Measurements from ENCODE around the gene MUC13. TPM values are rescaled to one million over a fixed set of nuclear protein-coding genes. Genes with fewer than 3 reads are reported as not detected.

The MUC13 gene
- total and polyA plus RNA-seq, 4 donors = 0.43 to 6.6 (median 0.49) TPM; not detected in 1

- Histone ChIP-seq H3K36me3 (ENCODE audit: control insufficient read depth in 4 of 4, insufficient read depth in 4 of 4, low read length in 4 of 4) (peaks cover 8 to 16% (median 11%) of the 10 kb centered on the region in 4 donors), H3K27me3 (ENCODE audit: control insufficient read depth in 3 of 3, insufficient read depth in 3 of 3, low read length in 2 of 3) (no peaks in the 10 kb centered on the region), H3K4me3 (no peak overlapping the region), H3K9me3 (ENCODE audit: control insufficient read depth in 4 of 4, insufficient read depth in 3 of 4, low read length in 3 of 4) (no peaks in the 10 kb centered on the region), H3K4me1 (ENCODE audit: control insufficient read depth in 5 of 5, insufficient read depth in 5 of 5, low read length in 5 of 5) (peaks cover 0 to 3% (median 0%) of the 10 kb centered on the region in 5 donors), H3K9ac (ENCODE audit: insufficient read depth in 1 of 2, low read length in 2 of 2) (no peak overlapping the region), H3K27ac (ENCODE audit: low read depth in 1 of 2, low read length in 1 of 2) (no peak overlapping the region)
- WGBS, 2 donors = 89 to 94% methylated on average over 6 of the region's 6 CpGs
- no peak for ATAC-seq (ENCODE audit: insufficient read depth, low FRiP score)
- TF ChIP-seq, protein P1, sequence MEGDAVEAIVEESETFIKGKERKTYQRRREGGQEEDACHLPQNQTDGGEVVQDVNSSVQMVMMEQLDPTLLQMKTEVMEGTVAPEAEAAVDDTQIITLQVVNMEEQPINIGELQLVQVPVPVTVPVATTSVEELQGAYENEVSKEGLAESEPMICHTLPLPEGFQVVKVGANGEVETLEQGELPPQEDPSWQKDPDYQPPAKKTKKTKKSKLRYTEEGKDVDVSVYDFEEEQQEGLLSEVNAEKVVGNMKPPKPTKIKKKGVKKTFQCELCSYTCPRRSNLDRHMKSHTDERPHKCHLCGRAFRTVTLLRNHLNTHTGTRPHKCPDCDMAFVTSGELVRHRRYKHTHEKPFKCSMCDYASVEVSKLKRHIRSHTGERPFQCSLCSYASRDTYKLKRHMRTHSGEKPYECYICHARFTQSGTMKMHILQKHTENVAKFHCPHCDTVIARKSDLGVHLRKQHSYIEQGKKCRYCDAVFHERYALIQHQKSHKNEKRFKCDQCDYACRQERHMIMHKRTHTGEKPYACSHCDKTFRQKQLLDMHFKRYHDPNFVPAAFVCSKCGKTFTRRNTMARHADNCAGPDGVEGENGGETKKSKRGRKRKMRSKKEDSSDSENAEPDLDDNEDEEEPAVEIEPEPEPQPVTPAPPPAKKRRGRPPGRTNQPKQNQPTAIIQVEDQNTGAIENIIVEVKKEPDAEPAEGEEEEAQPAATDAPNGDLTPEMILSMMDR (IDR thresholded peaks at IDR 0.05; ENCODE audit: control extremely low read depth, extremely low read depth) = no peak
- DNase-seq = no peak
Observed at GRCh38 chr3:124976383-124976782, 41.8 kb upstream of the MUC13 start.

GRCh38 chr3:124974691-124975090 lies 40.1 kb upstream of the MUC13 start:
- no peak for DNase-seq
- WGBS, 2 donors = 92 to 99% methylated on average over 2 of the region's 2 CpGs
- Histone ChIP-seq H3K27ac (ENCODE audit: low read depth in 1 of 2, low read length in 1 of 2) (no peak overlapping the region), H3K4me1 (ENCODE audit: control insufficient read depth in 5 of 5, insufficient read depth in 5 of 5, low read length in 5 of 5) (peaks cover 0 to 2% (median 0%) of the 10 kb centered on the region in 5 donors), H3K27me3 (ENCODE audit: control insufficient read depth in 3 of 3, insufficient read depth in 3 of 3, low read length in 2 of 3) (no peaks in the 10 kb centered on the region), H3K9me3 (ENCODE audit: control insufficient read depth in 4 of 4, insufficient read depth in 3 of 4, low read length in 3 of 4) (no peaks in the 10 kb centered on the region), H3K4me3 (no peak overlapping the region), H3K9ac (ENCODE audit: insufficient read depth in 1 of 2, low read length in 2 of 2) (no peak overlapping the region), H3K36me3 (ENCODE audit: control insufficient read depth in 4 of 4, insufficient read depth in 4 of 4, low read length in 4 of 4) (peaks cover 11 to 23% (median 14%) of the 10 kb centered on the region in 4 donors)
- no peak for ATAC-seq (ENCODE audit: insufficient read depth, low FRiP score)
- TF ChIP-seq, protein P1 (IDR thresholded peaks at IDR 0.05; ENCODE audit: control extremely low read depth, extremely low read depth) = no peak

DNA sequence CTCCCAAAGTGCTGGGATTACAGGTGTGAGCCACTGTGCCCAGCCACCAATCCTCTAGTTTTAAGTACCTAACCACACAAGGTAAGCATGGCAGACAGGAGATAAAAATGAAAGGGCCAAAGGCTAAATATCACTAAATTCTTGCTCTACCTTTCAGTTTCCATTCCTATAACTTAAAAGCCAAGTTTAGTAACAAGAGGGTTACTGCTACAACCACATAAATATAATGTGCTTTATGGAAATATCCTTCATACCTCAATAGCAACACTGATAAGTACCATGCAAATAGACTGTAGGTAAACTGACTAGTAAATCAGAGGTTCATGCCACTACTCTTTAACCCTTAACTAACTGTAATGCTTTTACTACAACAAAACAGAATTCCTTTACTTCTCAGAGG lies 38.7 kb upstream of the MUC13 start:
- no peak overlapping the region for H3K4me3 ChIP-seq
- ATAC-seq (ENCODE audit: insufficient read depth, low FRiP score) = no peak
- H3K36me3 ChIP-seq (ENCODE audit: control insufficient read depth in 4 of 4, insufficient read depth in 4 of 4, low read length in 4 of 4) = peaks cover 13 to 30% (median 19%) of the 10 kb centered on the region in 4 donors
- no peaks in the 10 kb centered on the region for H3K9me3 ChIP-seq (ENCODE audit: control insufficient read depth in 4 of 4, insufficient read depth in 3 of 4, low read length in 3 of 4)
- H3K27me3 ChIP-seq (ENCODE audit: control insufficient read depth in 3 of 3, insufficient read depth in 3 of 3, low read length in 2 of 3) = no peaks in the 10 kb centered on the region
- H3K27ac ChIP-seq (ENCODE audit: low read depth in 1 of 2, low read length in 1 of 2) = no peak overlapping the region
- peaks cover 0 to 4% (median 0%) of the 10 kb centered on the region in 5 donors for H3K4me1 ChIP-seq (ENCODE audit: control insufficient read depth in 5 of 5, insufficient read depth in 5 of 5, low read length in 5 of 5)
- H3K9ac ChIP-seq (ENCODE audit: insufficient read depth in 1 of 2, low read length in 2 of 2) = no peak overlapping the region
- no peak for DNase-seq
- TF ChIP-seq, protein P1 (IDR thresholded peaks at IDR 0.05; ENCODE audit: control extremely low read depth, extremely low read depth) = no peak

DNA sequence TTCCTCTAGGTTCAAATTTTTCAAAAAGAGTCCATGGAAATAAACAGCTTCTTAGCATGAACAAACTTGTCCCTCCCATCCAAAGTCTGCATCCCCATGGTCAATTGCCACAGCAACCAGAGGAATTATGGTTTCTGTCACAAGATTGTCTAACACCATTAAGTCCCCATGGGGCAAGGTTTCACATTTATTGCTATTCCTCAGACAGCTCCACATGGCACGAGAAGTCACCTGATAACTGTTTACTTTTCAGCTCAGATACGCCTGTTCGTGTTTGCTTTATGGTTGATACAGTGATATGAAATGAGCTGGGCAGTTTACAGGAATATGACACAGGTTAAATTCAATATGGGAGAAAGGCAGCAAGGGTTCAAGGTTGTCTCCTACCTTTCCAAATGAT lies 37.9 kb upstream of the MUC13 start:
- ATAC-seq (ENCODE audit: insufficient read depth, low FRiP score) = no peak
- WGBS, 2 donors = 64 to 75% methylated on average over 3 of the region's 3 CpGs
- H3K4me3 ChIP-seq = no peak overlapping the region
- no peak overlapping the region for H3K27ac ChIP-seq (ENCODE audit: low read depth in 1 of 2, low read length in 1 of 2)
- peaks cover 0 to 4% (median 0%) of the 10 kb centered on the region in 5 donors for H3K4me1 ChIP-seq (ENCODE audit: control insufficient read depth in 5 of 5, insufficient read depth in 5 of 5, low read length in 5 of 5)
- H3K27me3 ChIP-seq (ENCODE audit: control insufficient read depth in 3 of 3, insufficient read depth in 3 of 3, low read length in 2 of 3) = no peaks in the 10 kb centered on the region
- no peaks in the 10 kb centered on the region for H3K9me3 ChIP-seq (ENCODE audit: control insufficient read depth in 4 of 4, insufficient read depth in 3 of 4, low read length in 3 of 4)
- H3K9ac ChIP-seq (ENCODE audit: insufficient read depth in 1 of 2, low read length in 2 of 2) = no peak overlapping the region
- DNase-seq = no peak
- TF ChIP-seq, protein P1 (IDR thresholded peaks at IDR 0.05; ENCODE audit: control extremely low read depth, extremely low read depth) = no peak
- H3K36me3 ChIP-seq (ENCODE audit: control insufficient read depth in 4 of 4, insufficient read depth in 4 of 4, low read length in 4 of 4) = peaks cover 13 to 32% (median 18%) of the 10 kb centered on the region in 4 donors

Measured in lung (tissue), 12 donors.